HG02798 (cell line): ENCODE data around the gene MRPL21.
A peak's percentile ranks its signal among the peaks of the same experiment; 100 is the strongest.
"Not testable (repeated sequence)": the region's sequence is repeated elsewhere in the genome, so short reads cannot be mapped to it uniquely, and the experiment has no call there.

Experiments used
- ATAC-seq: cut with Tn5 transposase; IDR thresholded peaks from one replicate; pipeline ENCODE4 v1.9.1; 2021; ENCODE audit warnings: mild to moderate bottlenecking; ENCODE audit not compliant: unreplicated experiment, poor library complexity

MRPL21 gene

DNA sequence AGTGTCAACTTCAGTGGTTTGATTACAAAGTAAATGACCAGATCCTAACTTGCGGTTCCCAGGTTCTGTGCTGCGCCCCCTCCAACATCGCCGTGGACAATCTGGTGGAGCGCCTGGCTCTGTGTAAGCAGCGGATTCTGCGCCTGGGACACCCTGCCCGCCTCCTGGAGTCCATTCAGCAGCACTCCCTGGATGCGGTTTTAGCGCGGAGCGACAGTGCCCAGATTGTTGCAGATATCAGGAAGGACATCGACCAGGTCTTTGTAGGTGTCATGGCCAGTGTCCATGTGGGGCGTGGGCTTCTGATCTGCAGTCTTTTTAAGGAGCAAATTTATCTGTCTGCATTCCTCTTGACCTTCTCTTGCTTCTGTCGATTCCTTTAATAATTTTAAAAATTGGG lies 11.1 kb upstream of the MRPL21 start:
- ATAC-seq = no peak

DNA sequence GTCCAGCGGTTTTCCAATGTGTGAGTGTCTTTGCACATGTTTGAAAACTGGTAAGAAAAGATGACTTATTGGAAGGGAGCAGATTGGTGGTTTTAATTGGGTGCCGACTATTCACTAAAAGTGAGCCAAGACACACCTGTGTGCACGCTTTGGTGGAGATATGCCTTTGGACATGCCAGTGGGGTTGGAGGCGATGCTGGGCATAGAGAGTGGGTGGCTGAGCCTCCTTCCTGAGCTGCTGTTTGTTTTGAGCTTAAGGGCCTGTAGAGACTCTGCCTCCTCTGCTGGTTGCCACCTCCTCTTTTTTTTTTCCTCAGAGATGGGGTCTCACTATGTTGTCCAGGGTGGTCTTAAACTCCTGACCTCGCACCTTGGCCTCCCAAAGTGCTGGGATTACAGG lies 9.6 kb upstream of the MRPL21 start:
- ATAC-seq = no peak

DNA sequence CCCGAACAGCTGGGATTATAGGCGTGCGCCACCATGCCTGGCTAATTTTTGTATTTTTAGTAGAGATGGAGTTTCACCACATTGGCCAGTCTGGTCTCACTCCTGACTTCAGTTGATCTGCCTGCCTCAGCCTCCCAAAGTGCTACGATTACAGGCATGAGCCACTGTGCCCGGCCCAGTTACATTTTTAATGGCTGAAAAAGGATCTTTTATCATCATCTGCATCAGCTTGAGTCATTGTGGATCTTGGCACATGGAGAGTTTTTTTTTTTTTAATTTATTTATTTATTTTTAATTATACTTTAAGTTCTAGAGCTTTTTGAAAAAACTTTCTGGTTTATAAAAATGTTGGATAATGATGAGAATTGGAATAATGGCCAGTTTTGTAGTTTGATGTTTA lies 8.6 kb upstream of the MRPL21 start:
- ATAC-seq = no peak

DNA sequence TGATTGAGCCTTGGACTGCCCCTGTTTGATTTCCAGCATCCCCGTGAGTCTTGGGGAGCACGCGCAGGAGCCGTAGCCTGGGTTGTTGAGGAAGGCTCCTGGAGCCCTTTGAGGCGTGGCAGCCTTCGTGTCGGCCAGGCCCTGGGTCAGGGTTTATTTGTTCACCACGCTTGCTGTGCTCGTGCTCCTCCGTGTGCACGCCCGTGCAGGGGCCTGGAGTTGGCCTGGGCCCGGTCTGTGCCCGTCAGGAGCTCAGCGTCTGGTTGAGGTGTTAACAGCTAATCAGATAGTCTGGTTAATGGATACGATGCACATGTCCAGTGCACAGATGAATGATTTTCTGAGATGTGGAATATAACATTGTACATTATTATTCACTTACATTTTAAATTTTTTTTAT lies 8.1 kb upstream of the MRPL21 start:
- ATAC-seq = no peak

DNA sequence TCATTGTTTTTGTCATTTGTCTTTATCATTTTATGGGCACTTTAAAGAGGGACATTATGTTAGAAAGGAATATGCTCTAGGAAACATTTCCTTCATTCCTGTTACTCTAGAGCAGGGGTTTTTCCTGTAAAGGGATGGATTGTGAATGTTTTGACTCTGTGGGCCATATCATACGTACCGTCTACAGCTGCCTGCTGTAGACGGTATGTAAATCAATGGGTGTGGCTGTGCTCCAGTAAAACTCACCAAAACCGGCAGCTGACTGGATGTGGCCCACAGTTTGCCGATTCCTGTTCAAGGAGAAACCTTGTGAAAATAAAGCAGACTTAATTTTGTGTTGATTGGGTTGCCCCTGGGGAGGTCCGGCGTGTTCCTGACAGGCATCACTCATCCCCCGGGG lies 7.3 kb upstream of the MRPL21 start:
- no peak for ATAC-seq

DNA sequence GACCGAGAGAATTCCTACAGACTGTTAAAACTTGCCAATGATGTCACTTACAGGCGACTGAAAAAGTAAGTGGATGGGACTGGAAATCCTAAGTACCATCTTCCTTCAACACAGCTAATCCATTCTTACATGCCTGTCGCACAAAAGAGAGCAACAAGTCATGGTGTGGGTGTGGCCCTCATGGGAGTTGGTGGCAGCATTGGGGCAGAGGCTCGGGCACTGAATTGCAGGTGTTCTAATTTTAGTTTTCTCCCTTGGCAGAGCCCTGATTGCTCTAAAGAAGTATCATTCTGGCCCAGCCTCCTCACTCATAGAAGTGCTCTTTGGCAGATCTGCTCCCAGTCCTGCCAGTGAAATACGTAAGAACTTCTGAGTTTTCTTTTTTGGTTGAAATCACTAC lies 4.6 kb upstream of the MRPL21 start:
- ATAC-seq = no peak

DNA sequence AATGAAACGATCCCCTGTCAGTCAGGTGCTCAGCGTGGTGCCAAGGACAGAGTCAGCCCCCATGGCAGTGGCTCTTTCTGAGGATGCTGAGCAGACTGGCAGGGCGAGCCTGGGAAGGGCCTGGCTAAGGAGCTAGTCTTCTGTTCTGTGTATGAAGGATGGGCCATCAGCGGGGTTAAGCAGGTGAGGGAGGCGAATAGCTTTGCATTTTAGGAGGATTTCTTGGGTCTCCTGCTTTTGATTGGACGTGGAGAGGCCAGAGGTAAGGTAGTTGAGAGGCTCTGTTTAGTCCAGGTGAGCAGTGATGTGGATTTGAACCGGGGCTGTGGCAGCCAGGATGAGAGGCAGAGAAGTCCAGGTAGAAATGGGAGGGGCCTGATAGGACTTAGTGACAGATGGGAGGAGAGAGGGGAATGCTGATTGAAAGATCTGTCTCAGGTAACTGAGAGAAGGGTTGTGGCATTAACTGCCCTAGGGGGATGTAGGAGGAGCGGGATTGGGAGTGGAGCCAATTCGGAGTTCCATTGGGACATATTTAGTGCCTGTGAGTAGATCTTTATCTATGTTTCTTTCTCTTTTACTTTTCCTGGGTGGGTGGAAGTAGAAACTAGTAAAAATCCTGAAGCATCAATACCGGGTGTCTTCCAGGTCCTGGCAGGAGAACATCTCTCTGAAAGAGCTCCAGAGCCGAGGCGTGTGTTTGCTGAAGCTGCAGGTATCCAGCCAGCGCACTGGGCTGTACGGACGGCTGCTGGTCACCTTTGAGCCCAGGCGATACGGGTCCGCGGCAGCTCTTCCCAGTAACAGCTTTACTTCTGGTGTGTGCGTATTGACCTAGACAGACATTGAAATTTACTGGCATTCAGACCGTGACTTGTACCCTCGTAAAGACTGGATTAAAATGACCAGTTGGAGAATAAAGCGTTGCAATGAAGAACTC lies 2.1 kb upstream of the MRPL21 start:
- ATAC-seq = no peak

DNA sequence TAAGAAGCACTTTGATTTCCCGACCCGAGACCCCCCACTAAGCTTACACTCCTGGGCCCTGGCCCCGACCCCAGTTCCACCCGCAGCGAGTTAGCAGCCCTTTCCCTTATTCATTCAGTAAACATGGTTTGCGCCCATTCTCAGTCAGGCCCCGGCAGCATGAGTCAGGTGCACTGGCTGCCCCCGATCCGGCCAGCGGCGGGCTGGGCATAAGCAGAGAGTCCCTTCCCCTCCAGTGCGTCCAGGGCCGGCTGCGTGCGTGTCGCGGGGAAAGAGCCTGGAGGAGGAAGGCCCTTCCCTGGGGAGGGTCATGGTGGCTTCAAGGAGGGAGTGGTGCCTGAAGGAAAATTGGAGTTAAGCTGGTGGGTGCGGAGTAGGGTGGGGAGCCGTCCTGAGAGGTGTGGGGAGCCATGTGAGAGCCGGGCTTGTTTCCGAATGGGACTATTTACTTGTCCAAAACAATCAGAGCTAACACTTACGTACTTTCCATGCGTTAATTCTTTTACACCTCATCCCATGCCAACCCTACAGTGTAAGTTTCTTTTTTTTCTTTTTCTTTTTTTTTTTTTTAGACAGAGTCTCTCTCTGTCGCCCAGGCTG lies 716 bp upstream of the MRPL21 start:
- ATAC-seq = peak; percentile 22

DNA sequence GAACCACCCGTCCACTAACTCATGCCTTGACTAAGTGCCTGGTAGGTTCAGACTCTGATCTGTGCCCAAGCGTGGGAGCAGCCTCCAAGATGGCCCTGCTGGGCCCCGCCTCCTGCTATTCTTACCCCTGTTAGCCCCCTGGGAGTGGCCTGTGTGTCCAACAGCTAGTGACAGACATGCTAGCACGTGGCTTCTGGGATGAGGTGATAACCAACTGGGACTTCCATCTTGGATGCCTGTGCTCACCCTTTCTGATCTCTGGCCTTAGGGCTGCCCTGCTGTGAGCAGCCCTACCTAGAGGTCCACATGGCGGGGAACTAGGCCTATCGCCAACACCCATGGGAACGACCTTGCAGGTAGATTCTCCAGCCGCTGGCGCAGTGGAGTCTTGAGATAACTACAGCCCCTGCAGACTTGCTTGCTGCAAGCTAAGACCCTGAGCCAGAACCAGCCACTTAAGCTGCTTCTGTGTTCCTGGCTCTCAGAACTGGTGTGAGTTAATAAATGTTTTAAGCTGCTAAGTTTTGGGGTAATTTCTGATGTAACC lies 2.7 kb downstream of the MRPL21 start:
- ATAC-seq = no peak

DNA sequence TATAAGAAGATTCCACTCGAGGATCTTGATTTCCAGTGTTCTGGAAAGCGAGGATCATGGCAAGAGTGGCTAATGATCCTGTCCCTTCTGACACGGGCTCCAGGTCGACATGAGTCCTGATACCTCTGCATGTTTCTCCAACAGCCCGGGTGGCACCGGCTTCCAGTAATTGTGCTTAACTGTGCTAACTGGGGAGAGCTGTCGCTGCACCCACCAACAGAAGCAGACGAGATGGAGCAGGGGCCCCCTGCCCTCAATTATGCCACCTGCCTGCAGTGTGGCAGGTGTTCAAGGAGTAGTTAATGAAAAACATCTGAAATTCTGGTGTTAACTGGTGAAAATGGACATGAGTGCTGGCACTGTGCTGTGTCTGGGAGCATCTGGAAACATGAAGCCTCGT lies 6.2 kb downstream of the MRPL21 start:
- ATAC-seq = no peak

DNA sequence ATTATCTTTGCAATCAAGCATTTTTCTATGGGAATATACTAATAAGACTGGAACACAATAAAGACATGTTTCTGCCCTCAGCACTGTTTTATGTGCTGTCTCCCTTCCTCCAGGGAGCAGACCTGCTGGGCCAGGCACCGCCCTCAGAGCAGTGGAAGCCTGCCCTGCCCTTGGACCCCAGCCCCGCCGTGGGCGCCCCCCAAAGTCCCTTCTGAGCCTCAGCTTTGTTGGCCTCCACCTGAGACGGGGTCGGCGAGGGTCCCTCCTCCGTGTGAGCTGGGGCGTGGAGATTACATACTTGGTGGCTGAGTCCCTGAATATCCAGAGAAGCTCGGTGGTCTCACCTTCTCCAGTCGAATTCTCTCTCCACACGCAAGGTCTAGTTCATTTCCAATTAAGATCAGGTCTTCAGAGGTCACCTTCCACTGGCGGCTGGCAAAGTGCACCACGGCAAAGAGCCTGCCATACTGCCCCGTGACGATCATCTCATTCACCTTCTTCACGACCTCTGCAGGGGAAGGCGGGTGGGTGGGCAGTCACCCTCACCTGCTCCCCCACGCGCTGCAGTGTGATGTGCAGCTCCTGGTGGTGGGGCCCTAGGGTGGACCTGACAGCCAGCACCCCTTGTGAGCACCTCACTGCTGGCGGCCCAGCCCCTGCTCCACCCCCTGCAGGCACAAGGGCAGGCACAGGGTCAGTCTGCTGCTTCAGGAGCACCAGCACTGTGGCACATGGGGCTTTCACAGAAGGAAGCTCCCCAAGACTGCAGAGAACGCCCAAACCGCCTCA lies 7.3 kb downstream of the MRPL21 start:
- ATAC-seq = no peak

DNA sequence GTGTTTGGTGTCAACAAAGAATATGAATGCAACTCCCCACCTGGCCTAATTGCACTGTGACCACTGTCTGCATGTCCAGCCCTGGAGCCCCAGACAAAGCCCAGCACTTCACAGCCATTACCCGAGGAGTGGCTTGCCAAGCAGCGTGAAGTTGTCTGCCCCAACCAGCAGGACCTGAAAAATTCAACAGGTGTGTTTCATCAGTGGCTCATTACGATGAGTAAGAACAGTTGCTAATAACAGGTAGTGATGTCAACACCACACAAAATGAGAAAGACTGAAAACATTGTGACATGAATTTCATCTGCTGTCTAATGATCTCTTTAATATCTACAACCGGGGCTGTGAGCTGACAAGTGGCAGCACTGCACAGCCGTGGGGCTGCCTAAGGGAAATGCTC lies 10.3 kb downstream of the MRPL21 start:
- no peak for ATAC-seq

DNA sequence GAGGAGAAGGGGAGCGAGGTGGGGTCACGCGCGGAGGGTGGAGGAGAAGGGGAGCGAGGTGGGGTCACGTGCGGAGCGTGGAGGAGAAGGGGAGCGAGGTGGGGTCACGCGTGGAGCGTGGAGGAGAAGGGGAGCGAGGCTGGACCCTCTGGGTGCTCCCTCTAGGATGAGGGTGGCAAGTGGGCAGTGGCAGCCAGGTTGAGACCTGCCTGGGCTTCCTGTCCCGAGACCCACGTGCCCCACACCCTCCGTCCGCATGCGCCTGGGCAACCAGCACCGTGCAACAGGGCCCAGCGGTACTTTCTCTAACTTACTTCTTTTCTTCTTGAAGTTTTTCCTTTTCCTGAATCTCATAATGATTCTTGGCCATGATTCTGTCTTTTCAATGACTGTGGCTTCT lies 11.1 kb downstream of the MRPL21 start:
- no peak for ATAC-seq

DNA sequence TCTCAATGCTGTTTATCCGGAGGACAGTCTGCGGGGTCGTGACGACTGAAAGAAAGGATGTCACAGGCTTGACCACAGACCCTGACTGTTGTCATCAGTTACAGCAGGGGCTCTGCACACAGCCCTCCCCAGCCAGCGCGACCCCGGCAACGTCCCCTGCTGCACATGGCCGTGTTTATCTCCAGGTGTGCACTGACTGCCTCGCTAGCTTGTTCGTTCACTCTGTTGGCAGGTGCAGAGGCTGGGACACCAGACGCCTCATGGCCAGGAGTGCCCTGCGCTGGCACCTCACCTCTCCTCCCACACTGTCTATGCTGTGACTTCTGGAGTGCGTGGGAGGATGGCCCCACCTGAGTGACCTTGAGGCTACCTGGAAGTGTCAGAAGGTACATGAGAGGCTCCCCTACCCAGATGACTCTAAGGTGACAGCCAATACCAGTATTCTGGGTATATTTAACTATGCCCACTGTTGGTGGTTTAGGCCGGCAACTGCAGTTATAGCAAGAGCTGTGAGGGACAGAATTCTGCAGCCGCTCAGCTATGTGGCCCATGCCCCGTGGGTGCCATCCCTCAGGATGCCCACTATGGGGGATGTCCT lies 12.2 kb downstream of the MRPL21 start:
- no peak for ATAC-seq

DNA sequence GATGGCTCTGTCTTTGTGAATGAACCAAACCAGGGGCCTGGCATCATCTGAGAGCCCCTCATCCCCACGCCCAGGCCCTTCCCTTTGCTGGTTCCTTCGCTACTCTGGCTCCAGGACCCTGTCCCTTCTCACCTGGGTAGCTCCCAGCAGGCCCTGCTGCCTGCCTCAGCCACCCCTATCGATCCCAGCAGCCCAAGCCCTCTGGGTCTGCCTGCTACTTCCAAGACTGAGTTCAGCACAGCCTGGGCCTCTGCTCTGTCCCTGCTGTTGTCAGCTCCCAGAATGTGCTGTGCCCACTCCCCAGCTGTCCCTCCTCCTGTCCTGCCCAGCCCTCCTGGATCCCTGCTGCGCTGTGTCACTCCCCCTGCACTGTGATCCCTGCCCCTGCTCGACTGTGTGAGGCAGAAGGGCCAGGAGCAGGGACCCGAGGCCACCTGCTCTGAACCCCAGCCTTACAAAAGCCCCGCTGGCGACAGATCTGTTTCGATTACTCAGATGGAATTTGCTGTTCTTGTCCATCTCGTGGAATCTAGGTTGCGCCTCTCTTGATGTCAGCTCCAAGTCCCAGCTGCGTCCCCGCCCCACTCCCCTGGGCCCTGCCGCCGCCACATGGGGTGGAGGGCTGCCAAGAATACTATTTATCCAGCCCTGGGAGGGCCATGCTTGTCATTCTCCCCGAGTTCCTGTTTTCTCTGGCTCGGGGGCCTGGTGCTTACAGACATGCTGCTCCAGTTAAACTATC lies 13.0 kb downstream of the MRPL21 start:
- ATAC-seq = no peak

DNA sequence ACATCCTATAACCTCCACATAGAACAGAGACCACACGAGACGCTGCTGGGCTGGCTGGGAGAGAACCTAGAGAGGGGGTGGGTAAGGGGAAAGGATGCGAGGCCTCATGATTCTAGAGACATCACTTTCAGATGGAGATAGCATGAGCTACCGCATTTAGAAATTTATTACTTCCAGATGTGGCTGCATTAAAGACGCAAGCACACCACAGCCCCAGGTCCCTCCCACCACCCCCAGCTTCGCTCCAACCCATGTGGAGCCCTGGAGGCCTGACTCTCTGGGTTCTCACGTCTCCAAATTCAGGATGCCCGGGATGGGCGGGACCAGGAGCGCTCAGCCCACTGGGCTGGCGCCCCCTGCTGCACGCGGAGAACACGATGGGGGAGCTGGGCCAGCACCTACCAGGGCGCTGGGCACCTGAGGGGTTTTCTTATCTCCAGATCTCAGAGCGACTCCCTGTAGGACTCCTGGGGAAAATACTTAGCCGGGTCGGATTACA lies 13.6 kb downstream of the MRPL21 start:
- no peak for ATAC-seq

DNA sequence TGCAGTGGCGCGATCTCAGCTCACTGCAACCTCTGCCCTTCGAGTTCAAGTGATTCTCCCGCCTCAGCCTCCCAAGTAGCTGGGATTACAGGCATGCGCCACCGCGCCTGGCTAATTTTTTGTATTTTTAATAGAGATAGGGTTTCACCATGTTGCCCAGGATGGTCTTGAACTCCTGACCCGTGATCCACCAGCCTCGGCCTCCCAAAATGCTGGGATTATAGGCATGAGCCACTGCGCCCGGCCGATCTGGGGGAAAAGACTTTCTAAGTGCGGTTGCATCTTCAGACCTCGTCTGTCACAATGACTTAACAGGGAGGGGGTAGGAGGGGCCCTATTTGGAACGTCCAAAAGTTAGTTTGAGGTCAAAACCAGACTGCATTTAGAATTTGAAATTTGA lies 18.8 kb downstream of the MRPL21 start:
- not testable (repeated sequence) for ATAC-seq

DNA sequence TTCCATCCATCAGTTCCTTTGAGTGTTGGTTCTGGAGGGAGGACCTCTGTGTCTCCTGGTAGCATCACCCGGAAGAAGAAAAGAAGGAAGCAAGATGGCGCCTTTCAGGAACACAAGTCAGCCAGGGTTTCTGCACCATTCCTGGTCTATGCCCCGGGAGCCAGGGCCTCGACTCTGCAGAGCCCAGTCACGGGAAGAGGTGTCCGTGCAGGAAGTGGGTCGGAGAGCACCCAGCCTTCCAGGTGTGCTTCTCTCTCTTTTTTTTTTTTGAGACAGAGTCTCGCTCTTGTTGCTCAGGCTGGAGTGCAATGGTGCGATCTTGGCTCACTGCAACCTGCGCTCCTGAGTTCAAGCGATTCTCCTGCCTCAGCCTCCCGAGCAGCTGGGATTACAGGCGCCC lies 21.2 kb downstream of the MRPL21 start:
- no peak for ATAC-seq

DNA sequence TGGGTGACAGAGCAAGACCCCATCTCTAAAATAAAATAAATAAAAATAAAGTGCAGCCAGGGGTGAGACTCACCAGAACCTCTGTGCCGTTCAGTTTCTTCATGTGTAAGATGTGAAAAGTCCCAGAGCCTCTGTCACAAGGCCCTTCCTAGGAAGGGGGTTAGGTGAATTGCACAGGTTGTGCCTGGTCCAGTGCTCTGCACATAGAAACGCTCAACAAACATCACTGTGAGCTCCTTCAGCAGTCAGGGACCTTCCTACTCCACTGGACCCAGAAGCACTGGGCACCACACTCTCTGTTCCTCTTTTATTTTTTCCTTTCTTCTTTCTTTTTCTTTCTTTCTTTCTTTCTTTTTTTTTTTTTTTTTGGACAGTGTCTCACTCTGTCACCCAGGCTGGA lies 22.3 kb downstream of the MRPL21 start:
- ATAC-seq = no peak

DNA sequence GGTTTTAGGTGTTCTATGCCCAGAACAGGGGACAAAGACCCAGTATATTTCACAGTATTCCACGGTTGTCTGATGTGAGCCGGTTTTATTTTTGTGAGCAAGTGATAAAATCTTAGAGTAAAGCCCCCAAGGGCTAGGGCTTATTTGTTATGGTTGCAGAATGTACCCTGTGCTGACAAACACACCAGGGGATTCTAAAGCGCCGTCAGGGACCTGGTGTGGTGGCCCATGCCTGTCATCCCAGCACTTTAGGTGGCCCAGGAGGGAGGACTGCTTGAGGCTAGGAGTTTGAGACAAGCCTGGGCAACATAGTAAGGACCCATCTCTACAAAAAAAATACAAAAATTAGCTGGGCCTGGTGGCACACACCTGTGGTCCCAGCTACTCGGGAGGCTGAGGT lies 22.8 kb downstream of the MRPL21 start:
- ATAC-seq = no peak
